Spleen (tissue), 7 donors: Measurements from ENCODE around the gene HPCAL1.

Source experiments
- POLR2A ChIP-seq, 3 donors: fragments of 450-650 bp; IDR thresholded peaks; one replicate each; pipeline ENCODE4 v1.5.1; 2017; ENCODE audit warnings: antibody characterized with exemption in 3 of 3, mild to moderate bottlenecking in 1 of 3
- POLR2AphosphoS5 ChIP-seq, 3 donors: sonication (generic); formaldehyde crosslinking; IDR thresholded peaks; one replicate each; pipeline ENCODE4 v1.5.1; 2017; ENCODE audit warnings: antibody characterized with exemption in 3 of 3
- TF ChIP-seq, protein P1 (sequence below), 11 experiments: fragments of 200-600 bp in 7 of 11; fragments of 450-650 bp in 4 of 11; sonication (generic) in 4 of 11; IDR thresholded peaks in 8 of 11; conservative IDR thresholded peaks in 3 of 11; 1 replicate in 7 of 11; 2 replicates in 4 of 11; pipeline versions ENCODE4 v1.4.0 to v1.8.0; 2016 to 2021; ENCODE audit warnings: antibody characterized with exemption in 11 of 11, inconsistent platforms in 4 of 11, mild to moderate bottlenecking in 1 of 11
- donor health status: DM: no; HTN: no; CAD: no; lungs with moderate emphysema.
- donor health status: DM: no; HTN: no; CAD: no.
- donor health status: DM: no; HTN: no; CAD: no.

DNA sequence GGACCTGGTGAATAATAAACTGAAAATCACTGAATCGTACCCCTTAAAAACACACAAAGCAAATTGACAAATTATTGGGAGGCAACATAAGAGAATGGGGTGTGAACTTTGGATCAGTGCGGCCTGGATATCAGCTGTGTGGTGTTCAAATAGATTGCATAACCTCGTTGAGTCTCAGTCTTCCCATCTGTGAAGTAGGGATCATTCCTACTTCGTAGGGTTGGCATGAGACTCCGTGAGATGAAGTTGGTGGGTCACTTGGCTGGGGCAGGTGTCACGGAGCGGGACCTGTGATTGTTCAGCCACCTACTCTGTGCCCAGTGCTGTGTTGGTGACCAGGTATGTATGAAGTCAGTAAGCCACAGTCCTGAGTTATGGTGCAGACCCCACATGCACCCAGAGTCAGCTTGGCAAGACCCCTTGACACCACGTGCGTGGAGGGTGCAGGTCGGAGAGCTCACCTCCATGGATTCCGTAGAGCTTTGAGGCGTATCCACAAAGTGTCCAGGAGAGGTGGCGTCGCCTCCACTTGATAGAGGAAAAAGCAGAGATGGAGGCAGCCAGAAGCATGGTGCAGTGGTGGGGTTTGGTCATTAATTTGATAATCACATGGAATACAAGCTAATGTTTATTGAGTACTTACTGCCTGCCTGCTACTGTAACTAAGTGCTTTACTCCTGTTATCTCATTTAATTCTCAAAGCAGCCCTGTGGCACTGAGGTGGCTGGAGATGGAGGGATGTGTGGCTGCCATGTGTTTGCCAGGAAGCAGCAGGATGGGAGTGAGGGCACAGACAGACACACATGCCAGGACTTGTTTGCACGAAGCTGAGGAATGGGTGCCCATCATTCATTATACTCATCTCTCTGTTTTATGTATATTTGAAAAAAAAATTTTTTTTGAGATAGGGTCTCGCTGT, 35.8 kb downstream of the HPCAL1 start:
- TF ChIP-seq POLR2A (IDR thresholded peaks at IDR 0.05), result no peak
- TF ChIP-seq, protein P1, sequence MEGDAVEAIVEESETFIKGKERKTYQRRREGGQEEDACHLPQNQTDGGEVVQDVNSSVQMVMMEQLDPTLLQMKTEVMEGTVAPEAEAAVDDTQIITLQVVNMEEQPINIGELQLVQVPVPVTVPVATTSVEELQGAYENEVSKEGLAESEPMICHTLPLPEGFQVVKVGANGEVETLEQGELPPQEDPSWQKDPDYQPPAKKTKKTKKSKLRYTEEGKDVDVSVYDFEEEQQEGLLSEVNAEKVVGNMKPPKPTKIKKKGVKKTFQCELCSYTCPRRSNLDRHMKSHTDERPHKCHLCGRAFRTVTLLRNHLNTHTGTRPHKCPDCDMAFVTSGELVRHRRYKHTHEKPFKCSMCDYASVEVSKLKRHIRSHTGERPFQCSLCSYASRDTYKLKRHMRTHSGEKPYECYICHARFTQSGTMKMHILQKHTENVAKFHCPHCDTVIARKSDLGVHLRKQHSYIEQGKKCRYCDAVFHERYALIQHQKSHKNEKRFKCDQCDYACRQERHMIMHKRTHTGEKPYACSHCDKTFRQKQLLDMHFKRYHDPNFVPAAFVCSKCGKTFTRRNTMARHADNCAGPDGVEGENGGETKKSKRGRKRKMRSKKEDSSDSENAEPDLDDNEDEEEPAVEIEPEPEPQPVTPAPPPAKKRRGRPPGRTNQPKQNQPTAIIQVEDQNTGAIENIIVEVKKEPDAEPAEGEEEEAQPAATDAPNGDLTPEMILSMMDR (IDR thresholded peaks at IDR 0.05 in 8 of 11, conservative IDR thresholded peaks at IDR 0.05 in 3 of 11), result no peak
- no peak for TF ChIP-seq POLR2AphosphoS5 (IDR thresholded peaks at IDR 0.05)
